HCT116 (cell line): Measurements from ENCODE around the gene JPH3.

ENCODE experiments used
- MAX ChIP-seq: IDR thresholded peaks from 2 replicates; pipeline ENCODE4 v1.6.1; 2012
- TF ChIP-seq, protein P1 (sequence below), 3 experiments: fragments of 200-600 bp in 1 of 3; sonication (generic) in 1 of 3; IDR thresholded peaks in 2 of 3; conservative IDR thresholded peaks in 1 of 3; 2 replicates each; pipeline ENCODE4 v1.5.1; 2012 to 2017; ENCODE audit warnings: low read depth in 2 of 3, low read length in 2 of 3, antibody characterized with exemption in 1 of 3, borderline replicate concordance in 1 of 3, control low read depth in 1 of 3, mild to moderate bottlenecking in 1 of 3, mixed read lengths in 1 of 3, mixed run types in 1 of 3, moderate library complexity in 1 of 3; ENCODE audit not compliant: insufficient read depth in 1 of 3

- TF ChIP-seq, protein P1, sequence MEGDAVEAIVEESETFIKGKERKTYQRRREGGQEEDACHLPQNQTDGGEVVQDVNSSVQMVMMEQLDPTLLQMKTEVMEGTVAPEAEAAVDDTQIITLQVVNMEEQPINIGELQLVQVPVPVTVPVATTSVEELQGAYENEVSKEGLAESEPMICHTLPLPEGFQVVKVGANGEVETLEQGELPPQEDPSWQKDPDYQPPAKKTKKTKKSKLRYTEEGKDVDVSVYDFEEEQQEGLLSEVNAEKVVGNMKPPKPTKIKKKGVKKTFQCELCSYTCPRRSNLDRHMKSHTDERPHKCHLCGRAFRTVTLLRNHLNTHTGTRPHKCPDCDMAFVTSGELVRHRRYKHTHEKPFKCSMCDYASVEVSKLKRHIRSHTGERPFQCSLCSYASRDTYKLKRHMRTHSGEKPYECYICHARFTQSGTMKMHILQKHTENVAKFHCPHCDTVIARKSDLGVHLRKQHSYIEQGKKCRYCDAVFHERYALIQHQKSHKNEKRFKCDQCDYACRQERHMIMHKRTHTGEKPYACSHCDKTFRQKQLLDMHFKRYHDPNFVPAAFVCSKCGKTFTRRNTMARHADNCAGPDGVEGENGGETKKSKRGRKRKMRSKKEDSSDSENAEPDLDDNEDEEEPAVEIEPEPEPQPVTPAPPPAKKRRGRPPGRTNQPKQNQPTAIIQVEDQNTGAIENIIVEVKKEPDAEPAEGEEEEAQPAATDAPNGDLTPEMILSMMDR (IDR thresholded peaks at IDR 0.05 in 2 of 3, conservative IDR thresholded peaks at IDR 0.05 in 1 of 3; ENCODE audit: borderline replicate concordance in 1 of 3, insufficient read depth in 1 of 3, low read depth in 2 of 3, low read length in 2 of 3): no peak
- TF ChIP-seq MAX: no peak
These were observed 50.5 kb downstream of the JPH3 start for GRCh38 chr16:87652799-87653198.
